ENCODE results near the gene TAF3. TPM values are rescaled to one million over a fixed set of nuclear protein-coding genes. Genes with fewer than 3 reads are reported as not detected.

Gene TAF3
- polyA plus RNA-seq, 1 of the 3 experiments (the other 2 are of a cell fraction): 2.4 TPM

- Histone ChIP-seq H3K4me2 (peak overlapping the region; percentile 98), H3F3A (replicated peaks; ENCODE audit: insufficient read depth) (peaks cover 55% of the 10 kb centered on the region), H3K9me2 (no peaks in the 10 kb centered on the region), H4K20me1 (ENCODE audit: insufficient read depth) (peaks cover 23% of the 10 kb centered on the region; the same call in 1 of the 2 replicates), H3K27ac (ENCODE audit: low read depth in 2 of 2, low read length in 1 of 2) (peak overlapping the region; percentile 96 to 98), H3K4me1 (ENCODE audit: control insufficient read depth in 1 of 2, insufficient read depth in 2 of 2, low read depth in 1 of 2, low read length in 1 of 2) (peaks cover 37 to 70% of the 10 kb centered on the region in 2 experiments), H3K4me3 (ENCODE audit: low read depth in 2 of 2, low read length in 1 of 2) (peak overlapping the region; percentile 86 to 92), H3K79me2 (ENCODE audit: insufficient read depth) (peaks cover 100% of the 10 kb centered on the region), H3K27me3 (ENCODE audit: insufficient read depth) (no peaks in the 10 kb centered on the region), H3K9ac (peak overlapping the region; percentile 96), H2AFZ (ENCODE audit: low read depth) (no peak overlapping the region), H3K36me3 (replicated peaks in 1 of 2; ENCODE audit: control insufficient read depth in 1 of 2, insufficient read depth in 2 of 2, low read length in 1 of 2) (peaks cover 73 to 74% of the 10 kb centered on the region in 2 experiments), H3K9me3 (no peaks in the 10 kb centered on the region)
- WGBS (ENCODE audit: low lambda C conversion rate): 15% methylated on average over 13 of the region's 13 CpGs
- no peak for DNase-seq
- TF ChIP-seq PBX3 (IDR thresholded peaks at IDR 0.05): peak; percentile 23; the same call in 1 of the 2 replicates
- 0 out of 2 replicates have a peak, but pooled peaks have one; percentile 7 for TF ChIP-seq SIN3A (IDR thresholded peaks at IDR 0.05; ENCODE audit: borderline replicate concordance, low read depth, low read length)
- TF ChIP-seq GATA2 (CRISPR knock-in tag; IDR thresholded peaks at IDR 0.05): no peak
- no peak for TF ChIP-seq TAF1 (IDR thresholded peaks at IDR 0.05; ENCODE audit: borderline replicate concordance, low read depth, low read length)
- TF ChIP-seq FOXM1 (IDR thresholded peaks at IDR 0.05; ENCODE audit: low read depth): no peak
- TF ChIP-seq TEAD4 (IDR thresholded peaks at IDR 0.05; ENCODE audit: borderline replicate concordance, insufficient read depth): no peak
- peak; percentile 22; the same call in 1 of the 2 replicates for TF ChIP-seq GABPA (IDR thresholded peaks at IDR 0.05; ENCODE audit: low read depth)
- POLR2A ChIA-PET: interaction anchor here (0.7 to 1.4 kb wide), 5 partner anchors 8 to 53 kb away, joined by 3 to 10 read pairs (median 7); partner anchors contain the start of gene GATA3
- CTCF ChIA-PET: interaction anchor here (1.1 to 1.6 kb wide), 6 partner anchors 10 to 577 kb away, joined by 3 to 6 read pairs (median 4); partner anchors contain the start of gene GATA3
Observed at GRCh38 chr10:8063935-8064334, 245.6 kb downstream of the TAF3 start.

- Histone ChIP-seq H3K9ac (peak overlapping the region; percentile 96), H3F3A (replicated peaks; ENCODE audit: insufficient read depth) (peaks cover 56% of the 10 kb centered on the region), H3K4me2 (peak overlapping the region; percentile 98), H3K9me2 (no peaks in the 10 kb centered on the region), H4K20me1 (ENCODE audit: insufficient read depth) (peaks cover 22% of the 10 kb centered on the region; the same call in 1 of the 2 replicates), H3K27me3 (ENCODE audit: insufficient read depth) (no peaks in the 10 kb centered on the region), H3K4me1 (ENCODE audit: control insufficient read depth in 1 of 2, insufficient read depth in 2 of 2, low read depth in 1 of 2, low read length in 1 of 2) (peaks cover 42 to 70% of the 10 kb centered on the region in 2 experiments), H2AFZ (ENCODE audit: low read depth) (no peak overlapping the region), H3K9me3 (no peaks in the 10 kb centered on the region), H3K79me2 (ENCODE audit: insufficient read depth) (peaks cover 100% of the 10 kb centered on the region), H3K4me3 (ENCODE audit: low read depth in 2 of 2, low read length in 1 of 2) (peak overlapping the region in 1 of 2 experiments; percentile 92; a peak in 1 of 4 replicates), H3K36me3 (replicated peaks in 1 of 2; ENCODE audit: control insufficient read depth in 1 of 2, insufficient read depth in 2 of 2, low read length in 1 of 2) (peaks cover 73 to 74% of the 10 kb centered on the region in 2 experiments), H3K27ac (ENCODE audit: low read depth in 2 of 2, low read length in 1 of 2) (peak overlapping the region; percentile 96 to 98)
- 0 out of 2 replicates have a peak, but pooled peaks have one; percentile 8 for TF ChIP-seq SIN3A (IDR thresholded peaks at IDR 0.05; ENCODE audit: borderline replicate concordance, low read depth, low read length)
- TF ChIP-seq TEAD4 (IDR thresholded peaks at IDR 0.05; ENCODE audit: borderline replicate concordance, insufficient read depth): no peak
- DNase-seq: no peak
- ChIA-PET POLR2A (interaction anchor here (0.7 to 1.4 kb wide), 3 partner anchors 15 to 52 kb away, joined by 3 to 10 read pairs (median 7); no protein-coding TSS in a partner anchor), CTCF (interaction anchor here (1.2 to 1.6 kb wide), 4 partner anchors 10 to 576 kb away, joined by 3 to 6 read pairs (median 4); partner anchors contain the start of gene GATA3)
- 35% methylated on average over 5 of the region's 5 CpGs for WGBS (ENCODE audit: low lambda C conversion rate)
Observed at GRCh38 chr10:8064436-8064835, 246.1 kb downstream of the TAF3 start.

- Histone ChIP-seq H3K9me3 (no peaks in the 10 kb centered on the region), H3K36me3 (replicated peaks in 1 of 2; ENCODE audit: control insufficient read depth in 1 of 2, insufficient read depth in 2 of 2, low read length in 1 of 2) (peaks cover 77 to 80% of the 10 kb centered on the region in 2 experiments), H3K79me2 (ENCODE audit: insufficient read depth) (peaks cover 100% of the 10 kb centered on the region), H3K27me3 (ENCODE audit: insufficient read depth) (no peaks in the 10 kb centered on the region), H3K27ac (ENCODE audit: low read depth in 2 of 2, low read length in 1 of 2) (peak overlapping the region; percentile 91 to 96), H3K4me3 (ENCODE audit: low read depth in 2 of 2, low read length in 1 of 2) (peak overlapping the region in 1 of 2 experiments; percentile 92; a peak in 1 of 4 replicates), H3F3A (replicated peaks; ENCODE audit: insufficient read depth) (peaks cover 56% of the 10 kb centered on the region), H4K20me1 (ENCODE audit: insufficient read depth) (peaks cover 14% of the 10 kb centered on the region; the same call in 1 of the 2 replicates), H3K9me2 (no peaks in the 10 kb centered on the region), H2AFZ (ENCODE audit: low read depth) (no peak overlapping the region), H3K9ac (peak overlapping the region; percentile 25; the same call in 1 of the 2 replicates), H3K4me1 (ENCODE audit: control insufficient read depth in 1 of 2, insufficient read depth in 2 of 2, low read depth in 1 of 2, low read length in 1 of 2) (peaks cover 39 to 77% of the 10 kb centered on the region in 2 experiments), H3K4me2 (peak overlapping the region; percentile 98)
- TF ChIP-seq SMC3 (IDR thresholded peaks at IDR 0.05; ENCODE audit: low read depth, low read length) (no peak), FOSL2 (IDR thresholded peaks at IDR 0.05; ENCODE audit: borderline replicate concordance, low read depth) (peak; percentile 9; the same call in 1 of the 2 replicates)
- DNase-seq: no peak
- POLR2A ChIA-PET: interaction anchor here (0.7 kb wide), 4 partner anchors 9 to 464 kb away, joined by 3 to 5 read pairs (median 4); no protein-coding TSS in a partner anchor
- CTCF ChIA-PET: no interaction called here
- 17% methylated on average over 2 of the region's 2 CpGs for WGBS (ENCODE audit: low lambda C conversion rate)
Observed at GRCh38 chr10:8065651-8066050, 247.3 kb downstream of the TAF3 start.
